AG08396 (cell line): ENCODE results near the gene APBB1IP.
"Not testable (repeated sequence)": the region's sequence is repeated elsewhere in the genome, so short reads cannot be mapped to it uniquely, and the experiment has no call there.

Experiments used
- DNase-seq: peaks from one replicate; pipeline ENCODE4 v3.0.0; 2012; ENCODE audit warnings: low spot score, mixed read lengths

APBB1IP gene

GRCh38 chr10:26477501-26477900, 39.4 kb downstream of the APBB1IP start:
- DNase-seq, result no peak

- no peak for DNase-seq
Observed at GRCh38 chr10:26478061-26478460, 39.9 kb downstream of the APBB1IP start.

- DNase-seq, result no peak
Observed at GRCh38 chr10:26479766-26480492, 41.8 kb downstream of the APBB1IP start.

- no peak for DNase-seq
Observed at GRCh38 chr10:26481315-26481692, 43.2 kb downstream of the APBB1IP start.

GRCh38 chr10:26481914-26482550, 43.9 kb downstream of the APBB1IP start:
- no peak for DNase-seq

GRCh38 chr10:26483554-26483953, 45.4 kb downstream of the APBB1IP start:
- no peak for DNase-seq

- no peak for DNase-seq
Observed at GRCh38 chr10:26485150-26485941, 47.2 kb downstream of the APBB1IP start.

GRCh38 chr10:26486304-26486703, 48.2 kb downstream of the APBB1IP start:
- peak; percentile 24 for DNase-seq

GRCh38 chr10:26486990-26487850, 49.1 kb downstream of the APBB1IP start:
- DNase-seq, result peak; percentile 41

GRCh38 chr10:26488344-26488743, 50.2 kb downstream of the APBB1IP start:
- no peak for DNase-seq

GRCh38 chr10:26489081-26489480, 50.9 kb downstream of the APBB1IP start:
- DNase-seq, result no peak

GRCh38 chr10:26490367-26490766, 52.2 kb downstream of the APBB1IP start:
- not testable (repeated sequence) for DNase-seq

- DNase-seq, result no peak
Observed at GRCh38 chr10:26491276-26491675, 53.1 kb downstream of the APBB1IP start.

GRCh38 chr10:26491934-26492333, 53.8 kb downstream of the APBB1IP start:
- no peak for DNase-seq

GRCh38 chr10:26492725-26493124, 54.6 kb downstream of the APBB1IP start:
- not testable (repeated sequence) for DNase-seq

- no peak for DNase-seq
Observed at GRCh38 chr10:26494018-26494417, 55.9 kb downstream of the APBB1IP start.

GRCh38 chr10:26499426-26499825, 61.3 kb downstream of the APBB1IP start:
- no peak for DNase-seq

GRCh38 chr10:26502986-26503385, 64.8 kb downstream of the APBB1IP start:
- no peak for DNase-seq

- no peak for DNase-seq
Observed at GRCh38 chr10:26503911-26504310, 65.8 kb downstream of the APBB1IP start.

GRCh38 chr10:26504429-26504828, 66.3 kb downstream of the APBB1IP start:
- not testable (repeated sequence) for DNase-seq

- DNase-seq, result no peak
Observed at GRCh38 chr10:26505491-26505890, 67.3 kb downstream of the APBB1IP start.

GRCh38 chr10:26506736-26507135, 68.6 kb downstream of the APBB1IP start:
- no peak for DNase-seq
